Measurements from ENCODE around the gene CLIP2.

CLIP2 gene

DNA sequence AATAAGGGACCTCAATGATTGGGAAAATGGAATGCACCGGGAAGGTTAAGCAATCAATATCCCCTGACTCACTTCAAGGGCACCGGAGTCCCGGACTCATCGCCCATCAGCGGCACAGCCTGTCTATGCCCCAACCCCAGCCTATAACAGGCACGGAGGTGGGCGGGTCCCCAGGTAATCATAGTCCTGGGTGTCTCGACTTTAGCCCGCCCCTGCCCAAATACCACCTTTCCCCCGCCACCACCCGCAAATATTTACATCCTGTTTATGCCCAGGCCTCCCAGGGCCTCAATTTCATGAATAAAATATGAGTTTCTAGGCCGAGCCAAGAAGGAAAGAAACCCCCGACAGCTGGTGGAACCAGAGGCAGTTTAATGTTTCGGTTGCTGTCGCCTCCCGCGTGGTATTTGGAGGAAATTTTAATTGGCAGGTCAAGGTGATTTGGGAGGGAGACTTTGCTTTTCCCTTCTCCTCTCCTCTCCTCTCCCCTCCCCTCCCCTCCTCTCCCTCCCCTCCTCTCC, 19.4 kb upstream of the CLIP2 start:
- in situ Hi-C loops (cut with MboI; ENCODE audit: low sequenced_read_pairs) = no loop called here

DNA sequence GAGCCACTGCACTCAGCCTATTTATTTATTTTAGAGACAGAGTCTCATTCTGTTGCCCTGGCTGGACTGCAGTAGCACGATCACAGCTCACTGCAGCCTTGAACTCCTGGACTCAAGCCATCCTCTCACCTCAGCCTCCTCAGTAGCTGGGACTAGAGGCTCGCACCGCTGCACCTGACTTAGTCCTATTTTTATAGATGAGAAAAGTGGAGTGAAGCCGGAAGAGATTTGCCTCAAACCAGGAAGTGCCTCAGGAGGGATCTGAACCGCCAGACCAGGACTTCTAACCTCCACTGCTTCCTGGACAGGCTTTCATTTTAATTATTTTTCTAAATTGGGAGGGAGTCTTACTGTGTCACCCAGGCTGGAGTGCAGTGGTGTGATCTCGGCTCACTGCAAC, 17.5 kb upstream of the CLIP2 start:
- in situ Hi-C loops (cut with MboI; ENCODE audit: low sequenced_read_pairs) = no loop called here

GRCh38 chr7:74272305-74273038, 16.7 kb upstream of the CLIP2 start:
- in situ Hi-C loops (cut with MboI; ENCODE audit: low sequenced_read_pairs) = no loop called here

GRCh38 chr7:74275401-74275881, 13.8 kb upstream of the CLIP2 start:
- in situ Hi-C loops (cut with MboI; ENCODE audit: low sequenced_read_pairs) = no loop called here

GRCh38 chr7:74277636-74278035, 11.6 kb upstream of the CLIP2 start:
- in situ Hi-C loops (cut with MboI; ENCODE audit: low sequenced_read_pairs) = no loop called here

- in situ Hi-C loops (cut with MboI; ENCODE audit: low sequenced_read_pairs) = no loop called here
These were observed 8.2 kb upstream of the CLIP2 start for GRCh38 chr7:74280985-74281384.

- in situ Hi-C loops (cut with MboI; ENCODE audit: low sequenced_read_pairs) = no loop called here
These were observed 6.3 kb upstream of the CLIP2 start for GRCh38 chr7:74282748-74283459.

GRCh38 chr7:74283858-74284447, 5.3 kb upstream of the CLIP2 start:
- in situ Hi-C loops (cut with MboI; ENCODE audit: low sequenced_read_pairs) = no loop called here

GRCh38 chr7:74284781-74285259, 4.4 kb upstream of the CLIP2 start:
- in situ Hi-C loops (cut with MboI; ENCODE audit: low sequenced_read_pairs) = no loop called here

DNA sequence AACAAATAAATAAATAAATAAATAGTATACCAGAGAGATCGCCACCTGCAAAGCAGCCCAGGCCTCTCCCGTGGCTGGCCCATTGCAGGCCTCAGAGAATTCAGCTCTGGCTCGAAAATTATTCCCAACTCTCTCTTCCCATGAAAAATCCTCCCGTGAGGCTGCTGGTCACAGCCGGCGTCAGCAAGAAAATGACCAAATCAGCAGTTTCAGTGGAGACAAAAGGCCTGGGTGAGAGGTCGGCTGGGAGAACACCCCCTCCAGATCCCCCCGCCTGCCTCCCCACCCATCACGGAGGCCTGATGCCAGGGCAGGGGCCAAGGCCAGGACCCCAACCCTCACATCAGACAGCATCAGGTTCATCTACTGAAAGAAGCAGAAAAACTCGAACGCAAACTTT, 3.1 kb upstream of the CLIP2 start:
- in situ Hi-C loops (cut with MboI; ENCODE audit: low sequenced_read_pairs) = no loop called here

- in situ Hi-C loops (cut with MboI; ENCODE audit: low sequenced_read_pairs) = no loop called here
These were observed 1.7 kb upstream of the CLIP2 start for GRCh38 chr7:74287303-74288033.

GRCh38 chr7:74288034-74288881, 949 bp upstream of the CLIP2 start:
- in situ Hi-C loops (cut with MboI; ENCODE audit: low sequenced_read_pairs) = no loop called here

GRCh38 chr7:74289659-74290552, 699 bp downstream of the CLIP2 start:
- in situ Hi-C loops (cut with MboI; ENCODE audit: low sequenced_read_pairs) = no loop called here

GRCh38 chr7:74290553-74290950, 1.3 kb downstream of the CLIP2 start:
- in situ Hi-C loops (cut with MboI; ENCODE audit: low sequenced_read_pairs) = no loop called here

- in situ Hi-C loops (cut with MboI; ENCODE audit: low sequenced_read_pairs) = no loop called here
These were observed 1.8 kb downstream of the CLIP2 start for GRCh38 chr7:74290981-74291441.

DNA sequence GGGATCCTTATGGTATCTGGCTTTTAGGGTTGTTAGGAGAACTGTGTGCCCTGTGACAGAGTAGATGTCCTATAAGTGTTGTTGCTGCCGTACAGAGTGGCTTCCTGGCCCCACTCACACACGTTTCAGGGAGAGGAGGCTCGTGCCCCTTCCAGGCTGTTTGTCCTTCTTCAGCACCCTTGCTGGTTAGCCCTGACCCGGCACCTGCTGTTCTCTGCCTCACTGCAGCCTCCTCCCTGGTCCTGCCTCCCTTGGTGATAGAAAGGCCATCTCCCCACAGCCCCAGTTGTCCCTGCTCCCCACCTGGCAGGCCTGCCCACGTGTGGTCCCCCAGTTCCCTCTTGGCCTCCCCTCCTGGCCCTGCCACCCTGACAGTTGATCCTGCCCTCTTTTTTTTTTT, 2.3 kb downstream of the CLIP2 start:
- in situ Hi-C loops (cut with MboI; ENCODE audit: low sequenced_read_pairs) = no loop called here

DNA sequence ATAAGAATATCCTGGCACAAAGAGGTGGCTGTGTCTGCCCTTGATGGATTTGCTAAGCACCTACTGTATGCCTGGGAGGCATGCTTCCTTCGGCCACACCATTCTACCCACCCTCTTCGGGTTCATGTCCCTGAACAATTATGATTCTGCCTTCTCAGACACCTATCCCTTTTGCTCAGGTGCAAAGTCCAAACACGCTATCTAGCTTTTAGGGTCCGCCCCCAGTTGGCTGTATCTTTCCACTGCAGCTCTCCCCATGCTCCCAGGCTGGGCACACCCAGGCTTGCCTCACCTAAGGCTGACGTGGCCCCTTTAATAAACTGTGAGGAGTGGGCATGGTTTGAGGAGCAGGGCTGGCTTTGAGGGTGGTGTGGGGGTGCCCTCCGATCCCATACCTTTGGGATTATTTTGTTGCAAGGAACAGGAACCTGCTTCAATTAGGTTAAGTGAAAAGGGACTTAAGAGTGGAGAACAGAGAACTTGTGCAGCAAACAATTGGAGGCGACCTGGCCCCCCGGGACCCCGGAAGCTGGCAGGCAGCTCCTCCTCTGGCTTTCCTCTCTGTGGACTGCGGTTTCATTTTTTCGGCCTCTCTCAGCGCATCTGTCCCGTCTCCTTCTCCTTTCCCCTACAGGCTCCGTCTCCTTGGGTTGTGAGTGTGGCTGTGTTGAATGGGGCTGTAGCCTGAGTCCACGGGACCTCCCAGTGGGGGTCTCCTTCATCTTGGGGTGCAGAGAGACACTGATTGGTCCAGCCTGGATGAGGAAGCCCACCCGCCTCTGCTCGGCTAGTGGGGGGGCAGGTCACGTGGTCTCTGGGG, 3.8 kb downstream of the CLIP2 start:
- in situ Hi-C loops (cut with MboI; ENCODE audit: low sequenced_read_pairs) = no loop called here

DNA sequence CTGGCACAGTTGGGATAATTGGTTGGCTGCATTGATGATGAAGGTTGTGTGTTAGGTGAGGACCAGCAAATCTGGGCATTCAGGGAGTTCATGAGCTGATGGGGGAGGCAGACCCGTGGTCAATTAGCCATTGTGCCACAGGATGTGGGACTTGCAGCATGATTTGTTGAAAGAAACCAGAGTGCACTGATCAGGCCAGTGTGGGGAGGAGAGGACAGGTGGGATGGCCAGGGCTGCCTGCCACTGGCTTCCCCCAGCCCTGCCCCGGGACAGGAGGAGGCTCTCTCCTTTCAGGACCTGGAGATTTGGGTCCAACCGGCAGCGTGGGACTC, 4.3 kb downstream of the CLIP2 start:
- in situ Hi-C loops (cut with MboI; ENCODE audit: low sequenced_read_pairs) = no loop called here
